Measurements from ENCODE around the gene LIPF. TPM values are rescaled to one million over a fixed set of nuclear protein-coding genes. Genes with fewer than 3 reads are reported as not detected.
"Not testable (repeated sequence)": the region's sequence is repeated elsewhere in the genome, so short reads cannot be mapped to it uniquely, and the experiment has no call there.

LIPF gene
- total RNA-seq, 8 experiments from 2014 or later: 0.33 to 0.66 (median 0.35) TPM; not detected in 5

DNA sequence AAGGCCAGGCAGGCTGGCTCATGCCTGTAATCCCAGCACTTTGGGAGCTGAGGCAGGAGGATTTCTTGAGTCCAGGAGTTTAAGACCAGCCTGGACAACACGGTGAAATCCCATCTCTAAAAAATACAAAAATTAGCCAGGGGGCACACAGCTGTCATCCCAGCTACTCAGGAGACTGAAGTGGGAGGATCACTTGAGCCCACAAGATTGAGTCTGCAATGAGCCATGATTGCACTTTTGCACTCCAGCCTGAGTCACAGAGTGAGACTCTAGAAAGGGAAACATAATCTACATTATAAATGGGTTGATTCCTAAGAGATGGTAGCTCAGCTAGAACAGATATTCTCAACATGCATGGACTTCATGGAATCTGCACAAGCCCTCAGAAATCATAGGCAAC is 6.3 kb upstream of the LIPF start:
- H3K27ac ChIP-seq: no peak overlapping the region
- 0 to 92% (median 67%) methylated on average over 1 of the region's 1 CpG; no CpG with 5 or more reads in 3 of the 10 experiments for WGBS, 10 experiments
- no peak overlapping the region for H3K4me3 ChIP-seq
- H3K4me1 ChIP-seq (replicated peaks in 1 of 2): no peaks in the 10 kb centered on the region
- in situ Hi-C loops (cut with MboI; ENCODE audit: low pct_unique_long_range_greater_than_20kb in 2 of 9, low sequenced_read_pairs in 9 of 9, unreplicated experiment in 9 of 9): no loop called here
- peak in 1 of 8 experiments; percentile 64 for ATAC-seq (replicated peaks in 6 of 8)

DNA sequence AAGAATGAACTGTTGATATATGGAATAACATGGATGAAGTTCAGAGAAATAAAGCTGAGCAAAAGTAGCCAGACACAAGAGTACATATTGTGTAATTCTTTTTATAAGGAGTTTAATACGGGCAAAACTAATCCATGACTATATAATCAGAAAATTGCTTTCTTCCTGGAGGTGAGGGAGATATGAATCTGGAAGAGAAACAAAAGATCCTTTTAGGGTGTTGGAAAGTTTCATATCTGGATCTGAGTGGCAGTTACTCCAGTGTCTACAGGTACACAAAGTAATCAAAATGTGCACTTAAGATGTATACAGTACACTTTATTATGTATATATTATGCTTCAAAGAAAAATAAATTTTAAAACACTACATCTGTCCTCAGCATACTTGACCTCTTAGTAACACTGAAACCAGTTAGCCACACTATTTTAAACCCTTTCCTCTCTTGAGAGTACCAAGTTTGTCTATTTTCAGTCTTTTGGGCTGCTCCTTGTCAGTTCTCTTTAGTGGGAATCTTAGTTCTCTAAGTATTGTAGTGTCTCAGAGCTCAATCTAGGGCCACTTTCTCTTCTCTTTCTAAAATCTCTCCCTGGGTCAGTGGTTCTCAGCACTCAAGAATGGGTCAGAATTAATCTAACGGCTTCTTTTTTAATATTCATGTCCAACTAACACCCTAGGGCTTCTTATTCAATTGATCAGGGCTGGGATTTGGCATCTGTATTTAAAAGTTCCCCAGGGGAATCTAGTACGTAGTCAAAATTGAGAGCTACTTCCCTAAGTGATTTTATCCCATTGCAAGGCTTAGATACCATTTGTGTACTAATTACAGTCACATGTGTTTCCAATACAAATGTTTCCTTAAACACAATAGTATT is 4.3 kb upstream of the LIPF start:
- WGBS, 10 experiments: 14 to 100% (median 80%) methylated on average over 1 to 3 of the region's 3 CpGs; no CpG with 5 or more reads in 1 of the 10 experiments
- ATAC-seq (replicated peaks in 6 of 8): no peak
- H3K4me3 ChIP-seq: no peak overlapping the region
- in situ Hi-C loops (cut with MboI; ENCODE audit: low pct_unique_long_range_greater_than_20kb in 2 of 9, low sequenced_read_pairs in 9 of 9, unreplicated experiment in 9 of 9): no loop called here
- no peak overlapping the region for H3K27ac ChIP-seq
- H3K4me1 ChIP-seq (replicated peaks in 1 of 2): no peaks in the 10 kb centered on the region

DNA sequence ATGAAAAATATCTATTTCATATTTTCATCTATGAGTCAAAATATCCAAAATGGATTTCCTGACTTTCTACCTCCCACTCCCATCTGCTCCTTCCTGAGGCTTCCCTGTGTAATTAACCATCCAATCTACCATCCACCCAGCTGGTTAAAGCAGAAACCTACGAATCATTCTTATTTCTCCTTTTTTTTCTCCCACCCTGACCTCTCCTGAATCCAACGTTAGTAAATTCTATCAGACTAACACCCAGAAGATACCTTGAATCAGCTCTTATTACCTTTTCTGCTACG is 3.7 kb upstream of the LIPF start:
- in situ Hi-C loops (cut with MboI; ENCODE audit: low pct_unique_long_range_greater_than_20kb in 2 of 9, low sequenced_read_pairs in 9 of 9, unreplicated experiment in 9 of 9): no loop called here
- Histone ChIP-seq H3K27ac (no peak overlapping the region), H3K4me1 (replicated peaks in 1 of 2) (no peaks in the 10 kb centered on the region), H3K4me3 (no peak overlapping the region)
- WGBS, 10 experiments: 10 to 90% (median 34%) methylated on average over 2 to 3 of the region's 3 CpGs; no CpG with 5 or more reads in 2 of the 10 experiments
- ATAC-seq (replicated peaks in 6 of 8): no peak

DNA sequence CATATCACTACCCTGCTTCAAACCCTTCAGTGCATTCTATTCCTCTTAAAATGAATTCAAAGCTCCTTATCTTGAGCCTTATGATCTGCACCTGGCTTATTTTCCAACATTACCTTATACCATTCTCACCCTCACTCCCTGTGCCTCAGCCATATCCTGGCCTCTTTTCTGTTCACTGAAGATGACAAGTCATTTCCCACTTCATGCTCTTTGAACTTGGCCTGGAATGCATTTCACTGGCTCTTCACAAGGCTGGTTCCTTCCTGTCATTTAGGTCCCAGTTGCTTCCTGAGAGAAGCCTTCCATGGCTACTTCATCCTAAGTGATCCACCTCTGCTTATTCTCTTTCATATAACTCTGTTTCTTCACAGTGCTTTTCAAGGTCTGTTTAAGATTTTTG is 3.2 kb upstream of the LIPF start:
- no peak for ATAC-seq (replicated peaks in 6 of 8)
- no peak overlapping the region for H3K27ac ChIP-seq
- H3K4me3 ChIP-seq: no peak overlapping the region
- in situ Hi-C loops (cut with MboI; ENCODE audit: low pct_unique_long_range_greater_than_20kb in 2 of 9, low sequenced_read_pairs in 9 of 9, unreplicated experiment in 9 of 9): no loop called here
- no peaks in the 10 kb centered on the region for H3K4me1 ChIP-seq (replicated peaks in 1 of 2)

DNA sequence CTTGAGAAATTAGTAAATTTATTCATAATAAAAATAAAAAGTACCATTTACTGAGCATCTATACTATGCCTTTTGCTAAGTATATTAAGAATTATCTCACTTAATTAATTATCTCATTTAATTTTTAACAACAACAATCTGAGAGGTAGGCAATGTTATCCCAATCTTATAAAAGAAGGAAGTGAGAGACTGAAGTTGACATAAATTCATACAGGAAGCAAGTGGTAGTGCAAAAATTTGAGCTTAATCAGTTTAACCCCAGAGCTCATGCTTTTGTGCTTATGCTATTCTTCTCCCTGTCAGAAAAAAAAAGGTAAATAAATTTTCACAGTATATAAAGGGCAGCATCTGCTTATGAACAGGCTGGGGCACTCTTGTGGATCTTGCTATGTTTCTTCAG is 2.7 kb upstream of the LIPF start:
- in situ Hi-C loops (cut with MboI; ENCODE audit: low pct_unique_long_range_greater_than_20kb in 2 of 9, low sequenced_read_pairs in 9 of 9, unreplicated experiment in 9 of 9): no loop called here
- ATAC-seq (replicated peaks in 6 of 8): no peak
- Histone ChIP-seq H3K4me3 (no peak overlapping the region), H3K27ac (no peak overlapping the region), H3K4me1 (replicated peaks in 1 of 2) (no peaks in the 10 kb centered on the region)

DNA sequence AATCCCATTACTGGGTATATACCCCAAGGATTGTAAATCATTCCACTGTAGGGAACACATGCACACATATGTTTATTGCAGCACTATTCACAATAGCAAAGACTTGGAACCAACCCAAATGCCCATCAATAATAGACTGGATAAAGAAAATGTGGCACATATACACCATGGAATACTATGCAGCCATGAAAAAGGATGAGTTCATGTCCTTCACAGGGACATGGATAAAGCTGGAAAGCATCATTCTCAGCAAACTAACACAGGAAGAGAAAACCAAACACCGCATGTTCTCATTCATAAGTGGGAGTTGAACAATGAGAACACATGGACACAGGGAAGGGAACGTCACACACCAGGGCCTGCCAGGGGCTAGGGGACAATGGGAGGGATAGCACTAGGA is 1.1 kb upstream of the LIPF start:
- ATAC-seq (replicated peaks in 6 of 8); in situ Hi-C loops (cut with MboI; ENCODE audit: low pct_unique_long_range_greater_than_20kb in 2 of 9, low sequenced_read_pairs in 9 of 9, unreplicated experiment in 9 of 9); H3K4me1 ChIP-seq (replicated peaks in 1 of 2); H3K4me3 ChIP-seq; H3K27ac ChIP-seq: not testable (repeated sequence)
- WGBS, 10 experiments: 83 to 100% (median 100%) methylated on average over 1 to 2 of the region's 2 CpGs; no CpG with 5 or more reads in 6 of the 10 experiments

DNA sequence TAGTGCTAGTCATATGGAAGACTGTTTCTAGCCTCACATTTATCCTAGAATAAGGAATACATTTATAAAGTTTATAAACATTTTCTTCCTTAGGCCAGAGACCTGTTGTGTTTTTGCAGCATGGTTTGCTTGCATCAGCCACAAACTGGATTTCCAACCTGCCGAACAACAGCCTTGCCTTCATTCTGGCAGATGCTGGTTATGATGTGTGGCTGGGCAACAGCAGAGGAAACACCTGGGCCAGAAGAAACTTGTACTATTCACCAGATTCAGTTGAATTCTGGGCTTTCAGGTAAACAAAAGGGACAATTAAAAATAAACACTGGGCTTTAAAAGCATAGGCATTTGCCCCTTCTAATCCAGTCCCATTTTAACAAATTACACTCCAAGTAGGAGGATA is 4.2 kb downstream of the LIPF start:
- H3K4me3 ChIP-seq: no peak overlapping the region
- no peaks in the 10 kb centered on the region for H3K4me1 ChIP-seq (replicated peaks in 1 of 2)
- H3K27ac ChIP-seq: no peak overlapping the region
- no peak for ATAC-seq (replicated peaks in 6 of 8)
- in situ Hi-C loops (cut with MboI; ENCODE audit: low pct_unique_long_range_greater_than_20kb in 2 of 9, low sequenced_read_pairs in 9 of 9, unreplicated experiment in 9 of 9): no loop called here
- WGBS, 10 experiments: 86 to 100% (median 100%) methylated on average over 1 of the region's 1 CpG; no CpG with 5 or more reads in 4 of the 10 experiments

DNA sequence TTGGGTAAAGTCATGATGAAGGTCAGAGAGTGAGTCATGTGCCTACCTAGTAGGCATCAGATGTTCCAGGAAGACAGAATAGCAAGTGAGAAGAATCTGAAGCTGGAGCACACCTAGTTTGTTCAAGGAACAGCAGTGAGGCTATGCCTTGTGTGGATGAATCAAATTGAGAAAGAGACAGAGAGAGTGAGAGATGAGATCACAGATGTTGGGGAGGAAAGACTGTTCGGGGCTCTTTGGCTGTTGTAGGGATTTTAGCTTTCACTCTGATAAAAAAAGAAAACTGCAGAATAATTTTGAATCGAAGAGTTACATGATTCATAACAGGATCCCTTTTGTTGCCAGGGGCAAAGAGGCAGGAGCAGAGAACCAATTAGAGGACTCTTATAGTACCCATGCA is 6.3 kb downstream of the LIPF start:
- no peak overlapping the region for H3K4me3 ChIP-seq
- no peaks in the 10 kb centered on the region for H3K4me1 ChIP-seq (replicated peaks in 1 of 2)
- in situ Hi-C loops (cut with MboI; ENCODE audit: low pct_unique_long_range_greater_than_20kb in 2 of 9, low sequenced_read_pairs in 9 of 9, unreplicated experiment in 9 of 9): no loop called here
- 40 to 100% (median 56%) methylated on average over 1 to 2 of the region's 2 CpGs; no CpG with 5 or more reads in 3 of the 10 experiments for WGBS, 10 experiments
- H3K27ac ChIP-seq: no peak overlapping the region
- ATAC-seq (replicated peaks in 6 of 8): no peak

DNA sequence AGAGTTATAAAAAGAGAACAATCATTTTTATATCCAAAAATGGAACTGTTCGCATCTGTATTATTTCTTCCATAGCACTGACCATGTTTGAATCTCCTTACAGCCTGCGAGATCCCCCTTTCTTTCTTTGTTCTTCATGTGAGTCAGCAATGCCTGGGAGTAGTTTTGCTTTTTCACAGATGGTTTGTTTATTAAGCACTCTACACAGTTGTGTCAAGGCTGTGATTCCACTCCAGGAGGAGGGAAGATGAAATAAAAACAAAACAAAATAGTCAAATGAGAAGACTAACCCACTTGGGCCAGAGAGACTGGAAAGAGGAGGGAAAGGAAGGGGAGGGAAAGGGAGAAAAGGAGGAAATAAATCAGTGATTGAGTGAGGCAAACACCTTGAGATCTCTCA is 7.8 kb downstream of the LIPF start:
- 29 to 100% (median 78%) methylated on average over 1 to 2 of the region's 2 CpGs; no CpG with 5 or more reads in 1 of the 10 experiments for WGBS, 10 experiments
- in situ Hi-C loops (cut with MboI; ENCODE audit: low pct_unique_long_range_greater_than_20kb in 2 of 9, low sequenced_read_pairs in 9 of 9, unreplicated experiment in 9 of 9): no loop called here
- Histone ChIP-seq H3K4me3 (no peak overlapping the region), H3K27ac (no peak overlapping the region), H3K4me1 (replicated peaks in 1 of 2) (no peaks in the 10 kb centered on the region)
- no peak for ATAC-seq (replicated peaks in 6 of 8)

DNA sequence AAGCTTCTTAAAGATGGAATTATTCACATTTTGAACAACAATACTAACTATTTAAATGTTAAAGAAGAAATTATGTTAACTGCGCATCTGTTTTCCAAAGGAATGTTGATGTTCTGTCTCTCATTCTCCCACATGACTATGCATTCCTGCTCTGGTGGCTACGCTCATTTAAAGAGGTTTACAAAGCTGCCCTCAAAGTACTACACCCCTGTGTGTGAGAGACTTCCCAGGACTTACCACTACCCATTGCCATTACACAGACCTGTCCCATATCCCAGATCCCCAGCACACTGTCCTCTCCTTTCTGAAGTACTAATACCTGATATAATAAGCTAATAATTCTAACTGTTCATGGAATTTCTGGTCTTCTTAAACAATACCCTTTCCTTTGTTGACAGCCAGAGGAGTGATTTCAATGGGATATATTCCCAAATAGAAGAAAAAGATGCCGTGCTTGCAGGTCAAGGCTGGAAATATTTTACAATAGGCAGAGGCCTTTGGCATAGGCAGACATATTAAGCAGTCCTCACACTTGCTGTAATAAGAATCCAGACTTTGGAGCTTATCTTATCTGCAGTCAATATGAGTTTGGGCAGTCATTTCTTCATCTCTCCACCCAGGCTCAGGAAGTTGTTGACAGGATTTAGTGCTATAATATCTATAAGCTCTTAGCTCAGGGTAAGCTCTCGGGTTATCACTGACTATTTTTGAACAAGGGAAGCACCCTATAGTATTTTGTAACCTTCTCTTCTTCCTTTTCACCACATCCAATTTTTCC is 12.2 kb downstream of the LIPF start:
- WGBS, 10 experiments: 49 to 100% (median 70%) methylated on average over 1 to 4 of the region's 4 CpGs; no CpG with 5 or more reads in 1 of the 10 experiments
- no peaks in the 10 kb centered on the region for H3K4me1 ChIP-seq (replicated peaks in 1 of 2)
- no peak overlapping the region for H3K27ac ChIP-seq
- in situ Hi-C loops (cut with MboI; ENCODE audit: low pct_unique_long_range_greater_than_20kb in 2 of 9, low sequenced_read_pairs in 9 of 9, unreplicated experiment in 9 of 9): loop anchor here in 1 of 9 experiments (25.0 kb wide), 1 partner anchor 136 kb away; the partner anchor contains the start of gene LIPM
- ATAC-seq (replicated peaks in 6 of 8): peak in 2 of 8 experiments; percentile 37 to 41
- H3K4me3 ChIP-seq: no peak overlapping the region

DNA sequence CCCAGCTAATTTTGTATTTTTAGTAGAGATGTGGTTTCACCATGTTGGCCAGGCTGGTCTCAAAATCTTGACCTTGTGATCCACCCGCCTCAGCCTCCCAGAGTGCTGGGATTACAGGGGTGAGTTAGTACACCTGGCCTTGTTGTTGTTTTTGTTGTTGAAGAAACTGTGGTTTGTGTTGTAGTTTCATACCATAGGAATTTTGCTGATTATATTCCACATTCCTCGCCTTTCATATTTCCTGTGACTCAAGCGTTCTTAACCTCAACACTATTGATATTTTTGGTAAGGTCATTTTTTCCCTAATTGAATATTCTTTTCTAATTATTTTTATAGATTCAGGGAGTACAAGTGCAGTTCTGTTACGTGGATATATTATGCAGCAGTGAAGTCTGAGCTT is 16.7 kb downstream of the LIPF start:
- in situ Hi-C loops (cut with MboI; ENCODE audit: low pct_unique_long_range_greater_than_20kb in 2 of 9, low sequenced_read_pairs in 9 of 9, unreplicated experiment in 9 of 9): loop anchor here in 1 of 9 experiments (10.0 to 25.0 kb wide), 2 partner anchors 96 to 131 kb away; partner anchors contain the start of genes LIPJ, LIPM and RNLS
- no peak for ATAC-seq (replicated peaks in 6 of 8)
- 52 to 100% (median 94%) methylated on average over 1 to 4 of the region's 4 CpGs; no CpG with 5 or more reads in 1 of the 10 experiments for WGBS, 10 experiments
- H3K4me1 ChIP-seq (replicated peaks in 1 of 2): no peaks in the 10 kb centered on the region
- no peak overlapping the region for H3K4me3 ChIP-seq
- no peak overlapping the region for H3K27ac ChIP-seq

DNA sequence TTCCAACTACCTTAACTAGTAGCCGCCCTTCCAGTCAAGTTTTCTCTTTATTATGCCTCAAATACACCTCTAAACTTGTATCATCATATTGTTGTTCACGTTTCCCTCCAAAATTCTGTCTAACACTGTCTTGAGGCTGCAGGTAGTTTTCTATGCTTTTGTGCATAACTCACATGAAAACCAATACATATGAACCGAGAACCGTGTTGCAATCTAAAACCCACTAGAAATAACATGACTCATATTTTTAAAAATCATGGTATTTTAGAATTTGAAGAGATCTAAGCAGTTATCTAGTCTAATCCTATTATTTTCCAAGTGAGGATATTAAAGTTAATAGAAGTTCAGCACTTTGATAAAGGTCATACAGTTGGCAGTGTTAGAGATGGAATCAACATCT is 18.2 kb downstream of the LIPF start:
- Histone ChIP-seq H3K4me3 (no peak overlapping the region), H3K4me1 (replicated peaks in 1 of 2) (no peaks in the 10 kb centered on the region), H3K27ac (no peak overlapping the region)
- whole genome bisulfite sequencing, 10 experiments: 17 to 96% (median 71%) methylated on average over 1 to 4 of the region's 4 CpGs
- no peak for ATAC-seq (replicated peaks in 6 of 8)
- in situ Hi-C loops (cut with MboI; ENCODE audit: low pct_unique_long_range_greater_than_20kb in 2 of 9, low sequenced_read_pairs in 9 of 9, unreplicated experiment in 9 of 9): loop anchor here in 1 of 9 experiments (10.0 to 25.0 kb wide), 2 partner anchors 98 to 130 kb away; partner anchors contain the start of genes LIPJ, LIPM and RNLS

DNA sequence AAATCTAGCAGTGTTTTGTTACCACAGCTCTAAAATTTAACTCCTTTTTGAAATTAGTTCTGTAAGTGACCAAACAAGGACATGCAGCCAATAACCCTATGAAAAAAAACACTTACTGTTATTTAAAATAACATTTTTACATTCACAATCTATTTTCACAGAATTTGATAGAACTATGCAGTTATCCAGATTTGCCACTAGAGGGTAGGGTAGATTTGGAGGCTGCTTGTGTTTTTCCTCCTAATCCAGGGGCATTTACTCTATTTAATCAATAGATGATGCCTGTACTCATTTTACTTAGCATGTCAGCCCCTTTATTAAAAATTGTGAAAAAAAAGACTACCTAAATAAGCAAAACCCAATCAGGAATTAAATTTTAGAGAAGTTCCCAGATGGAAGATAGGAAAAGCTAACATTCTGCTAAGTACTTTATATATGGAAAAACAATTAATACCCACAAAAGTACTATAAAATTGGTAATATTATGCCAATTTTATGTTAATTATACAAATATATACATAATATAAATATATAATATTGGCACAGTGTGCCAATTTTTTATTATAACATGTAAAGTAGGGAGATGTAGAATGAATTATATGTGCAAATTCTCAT is 23.7 kb downstream of the LIPF start:
- in situ Hi-C loops (cut with MboI; ENCODE audit: low pct_unique_long_range_greater_than_20kb in 2 of 9, low sequenced_read_pairs in 9 of 9, unreplicated experiment in 9 of 9): loop anchor here in 1 of 9 experiments (10.0 to 25.0 kb wide), 2 partner anchors 103 to 124 kb away; partner anchors contain the start of genes LIPJ, LIPM and RNLS
- Histone ChIP-seq H3K4me1 (replicated peaks in 1 of 2) (no peaks in the 10 kb centered on the region), H3K4me3 (no peak overlapping the region), H3K27ac (no peak overlapping the region)
- ATAC-seq (replicated peaks in 6 of 8): no peak

Measured in motor neuron (in vitro differentiated cells).